ENCODE measurements around the gene RAMP2.

- no peak for TF ChIP-seq CTCF (optimal IDR thresholded peaks at IDR 0.05 in 1 of 3, IDR thresholded peaks at IDR 0.05 in 1 of 3, conservative IDR thresholded peaks at IDR 0.05 in 1 of 3; ENCODE audit: extremely low read depth in 1 of 3, insufficient read depth in 2 of 3, low read length in 3 of 3)
- TF ChIP-seq EZH2 (IDR thresholded peaks at IDR 0.05; ENCODE audit: low read length), result no peak
Observed at GRCh38 chr17:42792545-42792944, 31.5 kb downstream of the RAMP2 start.
